ENCODE results near the gene LIG3.

LIG3 gene

GRCh38 chr17:35052780-35053179 is 72.5 kb downstream of the LIG3 start:
- no peak for DNase-seq
- no peaks in the 10 kb centered on the region for H3K9me3 ChIP-seq (ENCODE audit: severe bottlenecking)
- no peak overlapping the region for H3K27ac ChIP-seq

GRCh38 chr17:35053204-35053603 is 72.9 kb downstream of the LIG3 start:
- no peaks in the 10 kb centered on the region for H3K36me3 ChIP-seq
- no peaks in the 10 kb centered on the region for H3K27me3 ChIP-seq (ENCODE audit: insufficient read depth, low read depth, severe bottlenecking)
- DNase-seq: no peak
- H3K4me3 ChIP-seq (ENCODE audit: low read depth, low read length): no peak overlapping the region
- no peaks in the 10 kb centered on the region for H3K9me3 ChIP-seq (ENCODE audit: severe bottlenecking)
- TF ChIP-seq CTCF (IDR thresholded peaks at IDR 0.05; ENCODE audit: low read depth, low read length): no peak
- H3K27ac ChIP-seq: no peak overlapping the region

More at GRCh38 chr17:35052780-35053179, 72.5 kb downstream of the LIG3 start:
- no peak overlapping the region for H3K4me3 ChIP-seq (ENCODE audit: low read depth, low read length)
- H3K36me3 ChIP-seq: no peaks in the 10 kb centered on the region
- H3K27me3 ChIP-seq (ENCODE audit: insufficient read depth, low read depth, severe bottlenecking): no peaks in the 10 kb centered on the region
- no peak for TF ChIP-seq CTCF (IDR thresholded peaks at IDR 0.05; ENCODE audit: low read depth, low read length)

- H3K27ac ChIP-seq: no peak overlapping the region
- no peaks in the 10 kb centered on the region for H3K9me3 ChIP-seq (ENCODE audit: severe bottlenecking)
- TF ChIP-seq CTCF (IDR thresholded peaks at IDR 0.05; ENCODE audit: low read depth, low read length): no peak
- H3K27me3 ChIP-seq (ENCODE audit: insufficient read depth, low read depth, severe bottlenecking): no peaks in the 10 kb centered on the region
- H3K36me3 ChIP-seq: no peaks in the 10 kb centered on the region
- no peak for DNase-seq
- no peak overlapping the region for H3K4me3 ChIP-seq (ENCODE audit: low read depth, low read length)
These were observed 75.7 kb downstream of the LIG3 start for GRCh38 chr17:35056013-35056412.

GRCh38 chr17:35057332-35057915 is 77.1 kb downstream of the LIG3 start:
- no peak for TF ChIP-seq CTCF (IDR thresholded peaks at IDR 0.05; ENCODE audit: low read depth, low read length)
- Histone ChIP-seq H3K36me3 (no peaks in the 10 kb centered on the region), H3K27me3 (ENCODE audit: insufficient read depth, low read depth, severe bottlenecking) (no peaks in the 10 kb centered on the region), H3K9me3 (ENCODE audit: severe bottlenecking) (no peaks in the 10 kb centered on the region), H3K4me3 (ENCODE audit: low read depth, low read length) (no peak overlapping the region), H3K27ac (no peak overlapping the region)
- DNase-seq: no peak

Measured in WERI-Rb-1 (cell line).